GM23338 (cell line): ENCODE data around the gene BPTF. TPM values are rescaled to one million over a fixed set of nuclear protein-coding genes. Genes with fewer than 3 reads are reported as not detected.

ENCODE experiments used
- ATAC-seq: fragments of 200-7000 bp; cut with Tn5 transposase; 3 replicates; pipeline ENCODE4 v1.9.1; 2020
- DNase-seq: peaks from one replicate; pipeline ENCODE4 v3.0.0-alpha.2; 2015; ENCODE audit warnings: low spot score
- H2AFZ ChIP-seq: fragments of 200-600 bp; sonication (generic); 2 replicates; pipeline ENCODE4 v1.8.0; 2016; ENCODE audit warnings: antibody characterized with exemption, mild to moderate bottlenecking, moderate library complexity
- H3F3A ChIP-seq: fragments of 200-600 bp; sonication (generic); replicated peaks from 2 replicates; pipeline ENCODE4 v1.8.0; 2017; ENCODE audit warnings: antibody characterized with exemption, mixed run types, low read depth
- H3K27ac ChIP-seq: fragments of 200-600 bp; sonication (generic); 2 replicates; pipeline ENCODE4 v1.6.1; 2016; ENCODE audit warnings: low read depth
- H3K27me3 ChIP-seq: fragments of 200-600 bp; sonication (generic); 2 replicates; pipeline ENCODE4 v1.8.0; 2016; ENCODE audit warnings: mild to moderate bottlenecking, mixed run types, moderate library complexity; ENCODE audit not compliant: insufficient read depth
- H3K36me3 ChIP-seq: fragments of 200-600 bp; sonication (generic); 2 replicates; pipeline ENCODE4 v1.8.0; 2016; ENCODE audit warnings: mild to moderate bottlenecking; ENCODE audit not compliant: insufficient read depth
- H3K4me1 ChIP-seq: fragments of 200-600 bp; sonication (generic); 2 replicates; pipeline ENCODE4 v1.8.0; 2016; ENCODE audit warnings: mild to moderate bottlenecking, moderate library complexity; ENCODE audit not compliant: insufficient read depth
- H3K4me2 ChIP-seq: fragments of 200-600 bp; sonication (generic); 2 replicates; pipeline ENCODE4 v1.7.1; 2017; ENCODE audit warnings: mixed run types
- H3K4me3 ChIP-seq: fragments of 200-600 bp; sonication (generic); 2 replicates; pipeline ENCODE4 v1.6.1; 2016; ENCODE audit warnings: mixed run types
- H3K79me2 ChIP-seq: fragments of 200-600 bp; sonication (generic); replicated peaks from 2 replicates; pipeline ENCODE4 v1.8.0; 2017; ENCODE audit warnings: mild to moderate bottlenecking; ENCODE audit not compliant: insufficient read depth
- H3K9me2 ChIP-seq: fragments of 200-600 bp; sonication (generic); 2 replicates; pipeline ENCODE4 v1.8.0; 2017; ENCODE audit not compliant: insufficient read depth
- H4K20me1 ChIP-seq: fragments of 200-600 bp; sonication (generic); replicated peaks from 2 replicates; pipeline ENCODE4 v1.8.0; 2017; ENCODE audit warnings: mild to moderate bottlenecking; ENCODE audit not compliant: insufficient read depth
- H3K27ac Mint-ChIP-seq: 2 replicates; pipeline ENCODE4 v1.8.0; 2020; ENCODE audit warnings: inconsistent platforms, mild to moderate bottlenecking, moderate library complexity, mixed read lengths
- H3K27me3 Mint-ChIP-seq: 3 replicates; pipeline ENCODE4 v1.8.0; 2022; ENCODE audit warnings: low read depth, mild to moderate bottlenecking, moderate library complexity, mixed read lengths, inconsistent platforms; ENCODE audit not compliant: insufficient read depth, poor library complexity
- H3K36me3 Mint-ChIP-seq: 3 replicates; pipeline ENCODE4 v1.8.0; 2021; ENCODE audit warnings: low read depth, mild to moderate bottlenecking, inconsistent platforms, moderate library complexity, mixed read lengths
- H3K4me1 Mint-ChIP-seq: 3 replicates; pipeline ENCODE4 v1.8.0; 2020; ENCODE audit warnings: mild to moderate bottlenecking, inconsistent platforms, mixed read lengths
- H3K4me3 Mint-ChIP-seq: 3 replicates; pipeline ENCODE4 v1.8.0; 2021; ENCODE audit warnings: moderate library complexity, mild to moderate bottlenecking, inconsistent platforms, mixed read lengths
- H3K9me3 Mint-ChIP-seq: 3 replicates; pipeline ENCODE4 v1.8.0; 2020; ENCODE audit warnings: moderate library complexity, mild to moderate bottlenecking, inconsistent platforms, mixed read lengths
- EZH2phosphoT487 ChIP-seq: fragments of 200-600 bp; sonication (generic); IDR thresholded peaks from one replicate; pipeline ENCODE4 v1.8.1; 2018; ENCODE audit warnings: antibody characterized with exemption; ENCODE audit not compliant: unreplicated experiment
- NANOG ChIP-seq: IDR thresholded peaks from 2 replicates; pipeline ENCODE4 v1.6.1; 2016; ENCODE audit warnings: antibody characterized with exemption, borderline replicate concordance
- POLR2AphosphoS5 ChIP-seq: IDR thresholded peaks from 2 replicates; pipeline ENCODE4 v1.6.1; 2016; ENCODE audit warnings: antibody characterized with exemption, low read depth
- STAT1 ChIP-seq: IDR thresholded peaks from one replicate; pipeline ENCODE4 v1.6.1; 2016; ENCODE audit warnings: antibody characterized with exemption; ENCODE audit not compliant: unreplicated experiment
- ZNF331 ChIP-seq: fragments of 250-450 bp; sonication (Bioruptor Pico); IDR thresholded peaks from 2 replicates; pipeline ENCODE4 v1.5.0; 2020; ENCODE audit warnings: low read depth, mild to moderate bottlenecking, moderate library complexity
- polyA plus RNA-seq: library from polyadenylated mRNA; unstranded; fragments of >200 nt; fragmentation: Nextera tagmentation; extraction: Ambion mirVana; gene quantifications from 2 replicates; pipeline ENCODE4 v1.2.1, GENCODE V29; 2016
- total RNA-seq: library from RNA; depleted of rRNA; stranded (reverse); fragments of >200 nt; shearing (Covaris generic); gene quantifications from 2 replicates; pipeline ENCODE4 v1.2.3, GENCODE V29; 2014
- TF ChIP-seq, protein P1 (sequence below): IDR thresholded peaks from one replicate; pipeline ENCODE4 v1.6.1; 2018; ENCODE audit warnings: antibody characterized with exemption; ENCODE audit not compliant: unreplicated experiment

BPTF gene
- total and polyA plus RNA-seq, 2 experiments from 2014 or later: 161 to 179 TPM

DNA sequence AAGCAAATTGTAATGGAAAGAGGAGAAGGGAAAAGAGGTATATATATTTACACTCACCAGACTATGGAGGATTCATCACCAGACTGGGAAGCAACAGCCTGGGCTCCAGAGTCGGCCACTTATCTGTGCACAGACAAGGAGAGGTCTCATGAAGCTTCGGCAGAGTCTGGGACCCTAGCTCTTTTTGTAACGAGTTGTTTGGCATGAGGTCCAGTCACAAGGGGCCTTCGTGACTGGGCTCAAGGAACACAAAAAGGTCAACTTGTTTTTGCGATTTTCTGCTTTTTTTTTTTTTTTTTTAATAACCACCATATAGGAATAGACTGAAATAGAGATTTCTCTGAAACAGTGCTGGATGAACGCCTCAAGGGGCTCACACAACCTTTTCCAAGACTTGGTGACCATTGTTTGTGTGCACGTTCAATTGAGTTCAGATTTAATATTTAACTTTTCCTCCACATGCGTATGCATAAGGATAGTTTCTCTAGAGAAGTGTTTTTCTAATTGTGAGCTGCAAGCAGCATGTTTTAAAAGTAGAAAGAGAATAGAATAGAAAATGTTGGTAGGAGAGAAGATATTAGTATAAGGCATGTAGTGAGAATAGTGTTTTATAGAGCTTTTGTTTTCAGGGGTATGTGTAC lies 25.8 kb downstream of the BPTF start:
- peaks cover 69% of the 10 kb centered on the region for H4K20me1 ChIP-seq
- H3K9me3 Mint-ChIP-seq: peaks cover 2% of the 10 kb centered on the region; the same call in 1 of the 3 replicates
- H3K27me3 Mint-ChIP-seq: no peaks in the 10 kb centered on the region

GRCh38 chr17:67853703-67854102 lies 28.4 kb downstream of the BPTF start:
- no peak for ATAC-seq
- no peak overlapping the region for H3K4me3 ChIP-seq
- peaks cover 23% of the 10 kb centered on the region for H3K36me3 ChIP-seq
- H3K4me2 ChIP-seq: no peak overlapping the region
- Mint-ChIP-seq H3K27me3 (no peaks in the 10 kb centered on the region), H3K9me3 (peaks cover 2% of the 10 kb centered on the region; the same call in 1 of the 3 replicates), H3K4me3 (no peak overlapping the region), H3K27ac (no peak overlapping the region), H3K36me3 (peaks cover 44% of the 10 kb centered on the region), H3K4me1 (peaks cover 8% of the 10 kb centered on the region)
- no peak for DNase-seq
- no peak overlapping the region for H2AFZ ChIP-seq
- H3K27ac ChIP-seq: no peak overlapping the region
- no peaks in the 10 kb centered on the region for H3K27me3 ChIP-seq
- TF ChIP-seq, protein P1, sequence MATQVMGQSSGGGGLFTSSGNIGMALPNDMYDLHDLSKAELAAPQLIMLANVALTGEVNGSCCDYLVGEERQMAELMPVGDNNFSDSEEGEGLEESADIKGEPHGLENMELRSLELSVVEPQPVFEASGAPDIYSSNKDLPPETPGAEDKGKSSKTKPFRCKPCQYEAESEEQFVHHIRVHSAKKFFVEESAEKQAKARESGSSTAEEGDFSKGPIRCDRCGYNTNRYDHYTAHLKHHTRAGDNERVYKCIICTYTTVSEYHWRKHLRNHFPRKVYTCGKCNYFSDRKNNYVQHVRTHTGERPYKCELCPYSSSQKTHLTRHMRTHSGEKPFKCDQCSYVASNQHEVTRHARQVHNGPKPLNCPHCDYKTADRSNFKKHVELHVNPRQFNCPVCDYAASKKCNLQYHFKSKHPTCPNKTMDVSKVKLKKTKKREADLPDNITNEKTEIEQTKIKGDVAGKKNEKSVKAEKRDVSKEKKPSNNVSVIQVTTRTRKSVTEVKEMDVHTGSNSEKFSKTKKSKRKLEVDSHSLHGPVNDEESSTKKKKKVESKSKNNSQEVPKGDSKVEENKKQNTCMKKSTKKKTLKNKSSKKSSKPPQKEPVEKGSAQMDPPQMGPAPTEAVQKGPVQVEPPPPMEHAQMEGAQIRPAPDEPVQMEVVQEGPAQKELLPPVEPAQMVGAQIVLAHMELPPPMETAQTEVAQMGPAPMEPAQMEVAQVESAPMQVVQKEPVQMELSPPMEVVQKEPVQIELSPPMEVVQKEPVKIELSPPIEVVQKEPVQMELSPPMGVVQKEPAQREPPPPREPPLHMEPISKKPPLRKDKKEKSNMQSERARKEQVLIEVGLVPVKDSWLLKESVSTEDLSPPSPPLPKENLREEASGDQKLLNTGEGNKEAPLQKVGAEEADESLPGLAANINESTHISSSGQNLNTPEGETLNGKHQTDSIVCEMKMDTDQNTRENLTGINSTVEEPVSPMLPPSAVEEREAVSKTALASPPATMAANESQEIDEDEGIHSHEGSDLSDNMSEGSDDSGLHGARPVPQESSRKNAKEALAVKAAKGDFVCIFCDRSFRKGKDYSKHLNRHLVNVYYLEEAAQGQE: no peak
- H3K4me1 ChIP-seq: peaks cover 3% of the 10 kb centered on the region; the same call in 1 of the 2 replicates
- H3K9me2 ChIP-seq: no peaks in the 10 kb centered on the region
- H3K79me2 ChIP-seq: peaks cover 100% of the 10 kb centered on the region
- H3F3A ChIP-seq: no peaks in the 10 kb centered on the region; the same call in 1 of the 2 replicates
- H4K20me1 ChIP-seq: peaks cover 72% of the 10 kb centered on the region

More for the DNA sequence above, 25.8 kb downstream of the BPTF start:
- Histone ChIP-seq H3K4me2 (no peak overlapping the region), H3K27me3 (no peaks in the 10 kb centered on the region), H3F3A (no peaks in the 10 kb centered on the region; the same call in 1 of the 2 replicates), H3K4me1 (peaks cover 3% of the 10 kb centered on the region; the same call in 1 of the 2 replicates), H3K36me3 (peaks cover 23% of the 10 kb centered on the region), H3K79me2 (peaks cover 100% of the 10 kb centered on the region), H3K9me2 (no peaks in the 10 kb centered on the region), H2AFZ (no peak overlapping the region), H3K4me3 (no peak overlapping the region), H3K27ac (no peak overlapping the region)
- Mint-ChIP-seq H3K4me3 (no peak overlapping the region), H3K27ac (no peak overlapping the region), H3K36me3 (peaks cover 40% of the 10 kb centered on the region), H3K4me1 (peaks cover 6% of the 10 kb centered on the region)
- ATAC-seq (no peak), DNase-seq (no peak)
- TF ChIP-seq POLR2AphosphoS5: no peak
- TF ChIP-seq ZNF331 (CRISPR knock-in tag): no peak
- no peak for TF ChIP-seq EZH2phosphoT487
- no peak for TF ChIP-seq STAT1
- TF ChIP-seq, protein P1: no peak
- no peak for TF ChIP-seq NANOG
